GM19455 (cell line): ENCODE data around the gene PANK3.
"Not testable (repeated sequence)": the region's sequence is repeated elsewhere in the genome, so short reads cannot be mapped to it uniquely, and the experiment has no call there.

ENCODE experiments used
- ATAC-seq: cut with Tn5 transposase; IDR thresholded peaks from one replicate; pipeline ENCODE4 v1.9.1; 2021; ENCODE audit not compliant: unreplicated experiment

Gene PANK3

GRCh38 chr5:168553377-168554130 lies 25.6 kb downstream of the PANK3 start:
- ATAC-seq, result no peak

GRCh38 chr5:168552146-168552545 lies 27.0 kb downstream of the PANK3 start:
- ATAC-seq, result no peak

- no peak for ATAC-seq
These were observed 28.5 kb downstream of the PANK3 start for GRCh38 chr5:168550656-168551055.

GRCh38 chr5:168549554-168549953 lies 29.6 kb downstream of the PANK3 start:
- ATAC-seq, result no peak

GRCh38 chr5:168537176-168537575 lies 42.0 kb downstream of the PANK3 start:
- no peak for ATAC-seq

- not testable (repeated sequence) for ATAC-seq
These were observed 44.8 kb downstream of the PANK3 start for GRCh38 chr5:168534351-168534750.

GRCh38 chr5:168531987-168532864 lies 46.9 kb downstream of the PANK3 start:
- no peak for ATAC-seq

GRCh38 chr5:168531191-168531590 lies 48.0 kb downstream of the PANK3 start:
- ATAC-seq, result no peak

GRCh38 chr5:168530621-168531150 lies 48.5 kb downstream of the PANK3 start:
- ATAC-seq, result no peak

- no peak for ATAC-seq
These were observed 49.6 kb downstream of the PANK3 start for GRCh38 chr5:168529374-168530234.

GRCh38 chr5:168528521-168529373 lies 50.4 kb downstream of the PANK3 start, which contains the start of gene FBLL1:
FBLL1 (plus strand) TSS chr5:168529305; CDS start chr5:168529505, 200 bp downstream.
- ATAC-seq, result no peak

- ATAC-seq, result no peak
These were observed 51.3 kb downstream of the PANK3 start for GRCh38 chr5:168527756-168528295.

GRCh38 chr5:168525856-168526255 lies 53.3 kb downstream of the PANK3 start:
- ATAC-seq, result no peak

GRCh38 chr5:168513861-168514428 lies 65.2 kb downstream of the PANK3 start:
- ATAC-seq, result no peak

- ATAC-seq, result no peak
These were observed 76.5 kb downstream of the PANK3 start for GRCh38 chr5:168502563-168503237.
